Activated T-cell treated with anti-CD3 and anti-CD28 coated beads, Interleukin-2, amount 50 U/mL, for 4 hours (primary cell): ENCODE data around the gene SNRPD3. TPM values are rescaled to one million over a fixed set of nuclear protein-coding genes. Genes with fewer than 3 reads are reported as not detected.

Experiments used
- ATAC-seq, 2 donors: fragments of 200-7000 bp; cut with Tn5 transposase; one replicate each; pipeline ENCODE4 v1.10.0; 2021
- DNase-seq: peaks from one replicate; pipeline ENCODE4 v3.0.0-alpha.2; 2020
- H3K27me3 Mint-ChIP-seq: one replicate; pipeline ENCODE4 v1.8.0; 2021; ENCODE audit warnings: low read depth, mixed read lengths
- H3K36me3 Mint-ChIP-seq: one replicate; pipeline ENCODE4 v1.8.0; 2022; ENCODE audit warnings: mixed read lengths; ENCODE audit not compliant: insufficient read depth
- H3K4me1 Mint-ChIP-seq: one replicate; pipeline ENCODE4 v1.8.0; 2021; ENCODE audit warnings: low read depth, mixed read lengths
- H3K4me3 Mint-ChIP-seq: one replicate; pipeline ENCODE4 v1.8.0; 2021; ENCODE audit warnings: mild to moderate bottlenecking, moderate library complexity, mixed read lengths
- H3K9me3 Mint-ChIP-seq: one replicate; pipeline ENCODE4 v1.8.0; 2021; ENCODE audit warnings: mixed read lengths
- total RNA-seq, 3 donors: library from RNA; stranded (reverse); gene quantifications; one replicate each; pipeline ENCODE4 v1.2.1, GENCODE V29; 2021

Gene SNRPD3
- total RNA-seq = 100 to 1,000 TPM; 182 to 212 (median 210) TPM

DNA sequence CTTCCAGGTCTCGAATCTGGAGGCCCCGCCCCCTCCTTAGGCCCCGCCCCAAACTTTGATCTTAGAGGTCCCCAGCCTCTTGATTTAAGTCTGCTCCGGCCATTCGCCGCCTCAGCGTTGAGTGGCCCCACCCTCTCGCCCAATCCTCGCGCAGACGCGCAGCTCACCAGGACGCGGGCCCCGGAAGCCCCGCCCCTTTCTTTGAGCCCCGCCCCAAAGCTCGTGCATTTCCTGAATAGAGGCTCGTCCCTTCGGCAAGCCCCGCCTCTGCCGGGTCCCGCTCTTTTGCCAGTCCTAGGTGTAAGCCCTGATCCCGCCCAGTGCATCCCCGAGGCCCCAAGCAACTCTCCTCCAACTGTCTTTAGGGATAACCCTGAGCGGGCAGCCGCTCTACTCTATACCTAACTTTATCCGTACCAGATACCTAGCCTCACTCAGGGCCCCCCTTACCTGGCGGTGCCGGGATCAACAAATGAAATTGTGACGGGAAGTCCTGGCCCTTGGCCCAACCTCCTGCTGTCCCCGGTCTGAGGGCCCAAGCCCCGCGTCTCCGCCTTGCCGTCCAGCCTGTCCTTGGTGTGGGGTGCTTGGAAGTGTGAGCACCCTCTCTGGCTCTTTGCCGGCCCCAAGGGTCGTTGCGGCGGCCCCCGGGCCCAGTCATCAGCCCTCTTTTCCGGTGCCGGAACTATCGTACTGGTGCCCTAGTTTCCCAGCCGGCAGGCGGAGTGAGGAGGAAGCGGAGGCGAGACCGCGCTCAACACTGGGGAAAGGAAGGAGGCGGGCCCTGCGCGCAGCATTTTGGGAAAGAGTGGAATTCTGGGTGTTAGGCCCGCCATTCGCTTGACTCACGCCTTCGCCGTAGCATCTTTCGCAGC is at the start of gene SNRPD3:
SNRPD3 (plus strand) TSS at position 835 of the 875 bp plus-strand sequence. CDS start 1,676 bp downstream, outside the sequence.
- ATAC-seq (peak; percentile 81 to 85), DNase-seq (peak; percentile 100)
- peak within 1 kb of the TSS; percentile 97 for H3K4me3 Mint-ChIP-seq
- no peaks in the 10 kb centered on the region for H3K9me3 Mint-ChIP-seq
- H3K4me1 Mint-ChIP-seq = peaks cover 62% of the 10 kb centered on the region
- H3K36me3 Mint-ChIP-seq = peaks cover 22% of the 10 kb centered on the region
- no peaks in the 10 kb centered on the region for H3K27me3 Mint-ChIP-seq

DNA sequence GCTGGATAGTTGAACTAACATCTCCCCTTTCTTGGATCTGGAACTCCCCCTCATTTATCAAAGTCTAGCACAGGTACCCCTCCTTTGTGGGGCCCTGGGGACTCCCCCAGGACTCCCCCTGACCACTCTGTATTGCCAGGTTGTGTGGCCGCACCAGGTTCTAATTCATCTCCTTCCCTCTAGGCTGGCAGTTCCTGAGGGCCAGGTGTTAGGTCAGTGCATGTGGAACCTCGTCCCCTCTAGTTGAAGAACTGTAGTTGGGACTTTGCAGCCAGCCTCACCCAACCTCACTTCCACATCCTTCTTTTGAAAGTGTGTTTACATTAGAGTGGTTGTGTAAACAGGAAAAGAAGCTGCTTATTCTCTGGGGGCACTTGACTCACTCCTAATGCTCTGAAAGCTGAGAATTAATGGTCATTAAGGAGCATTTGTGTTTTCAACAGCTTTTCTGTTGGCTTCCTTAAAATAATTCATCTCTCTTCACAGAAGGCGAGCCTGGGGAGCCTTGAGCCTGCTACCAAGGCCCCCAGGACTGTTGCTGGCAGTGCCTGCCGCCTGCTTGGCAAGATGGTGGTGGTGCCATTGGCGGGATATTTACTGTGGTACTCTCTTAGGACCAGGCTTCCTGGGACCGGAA is 48.9 kb upstream of the SNRPD3 start:
- Mint-ChIP-seq H3K36me3 (no peaks in the 10 kb centered on the region), H3K27me3 (no peaks in the 10 kb centered on the region), H3K4me3 (no peak overlapping the region), H3K4me1 (peaks cover 18% of the 10 kb centered on the region), H3K9me3 (no peaks in the 10 kb centered on the region)
- ATAC-seq (no peak), DNase-seq (no peak)

DNA sequence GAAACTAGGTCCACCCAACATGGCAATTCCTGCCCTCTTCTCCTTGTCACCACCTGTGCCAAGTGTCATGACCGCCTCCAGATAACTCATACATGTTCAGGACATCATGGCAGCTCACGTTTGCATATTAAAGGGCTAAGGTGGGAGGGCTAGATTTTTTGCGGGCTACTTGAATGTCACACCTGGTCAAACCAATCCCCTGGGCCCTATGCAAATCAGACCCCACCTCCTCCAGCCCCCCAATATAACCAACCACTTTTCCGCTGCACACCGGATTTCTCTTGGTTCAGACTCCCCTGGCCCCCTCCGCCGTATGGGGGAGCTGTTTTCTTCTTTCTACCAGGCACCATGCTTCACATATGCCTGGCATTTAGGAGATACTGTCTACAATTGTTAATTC is 48.1 kb upstream of the SNRPD3 start:
- Mint-ChIP-seq H3K4me1 (peaks cover 21% of the 10 kb centered on the region), H3K27me3 (no peaks in the 10 kb centered on the region), H3K36me3 (no peaks in the 10 kb centered on the region), H3K4me3 (no peak overlapping the region), H3K9me3 (no peaks in the 10 kb centered on the region)
- DNase-seq = no peak
- no peak for ATAC-seq

DNA sequence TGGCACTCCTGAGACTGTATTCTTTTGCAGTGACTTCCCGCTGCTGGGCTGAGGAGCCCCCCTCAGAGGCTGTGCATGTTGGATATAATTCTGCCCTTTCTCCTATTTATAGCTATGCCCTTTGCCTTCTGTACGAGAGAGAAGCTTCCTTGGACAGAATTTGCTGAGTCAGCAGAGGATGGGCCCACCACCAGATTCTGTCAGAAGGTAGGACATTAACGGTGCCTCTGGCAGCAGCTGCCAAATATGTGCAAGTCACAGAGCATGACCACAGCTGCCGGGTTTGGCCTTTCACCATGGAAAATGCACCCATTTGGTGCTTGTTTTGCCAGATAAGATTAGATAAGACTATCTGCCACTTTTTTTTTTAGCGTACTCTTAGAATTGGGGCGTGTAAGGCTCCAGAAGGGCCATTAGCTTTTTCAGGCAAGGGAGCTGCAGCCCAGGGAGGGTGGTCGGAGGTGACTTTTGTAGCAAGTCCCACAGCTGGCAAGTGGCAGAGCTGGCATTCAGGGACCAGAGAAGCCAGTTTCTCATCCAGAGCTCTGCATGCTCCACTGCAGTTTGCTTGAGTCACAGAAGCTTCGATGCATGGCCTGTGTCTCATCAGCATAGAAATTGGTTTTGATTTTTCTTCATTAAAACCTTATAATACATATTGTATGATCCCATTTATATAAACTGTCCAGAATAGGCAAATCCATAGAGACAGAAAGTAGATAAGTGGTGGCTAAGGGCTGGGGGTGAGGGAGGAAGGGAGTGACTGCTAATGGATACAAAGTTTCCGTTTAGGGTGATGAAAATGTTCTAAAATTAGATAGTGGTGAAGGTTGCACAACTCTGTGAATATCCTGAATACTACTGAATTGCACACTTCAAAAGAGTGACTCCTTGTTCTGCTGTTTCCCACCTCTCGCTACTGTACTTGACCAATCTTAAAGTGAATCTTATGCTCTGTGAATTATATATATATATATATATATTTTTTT is 44.9 kb upstream of the SNRPD3 start:
- ATAC-seq = no peak
- no peaks in the 10 kb centered on the region for H3K27me3 Mint-ChIP-seq
- no peak overlapping the region for H3K4me3 Mint-ChIP-seq

DNA sequence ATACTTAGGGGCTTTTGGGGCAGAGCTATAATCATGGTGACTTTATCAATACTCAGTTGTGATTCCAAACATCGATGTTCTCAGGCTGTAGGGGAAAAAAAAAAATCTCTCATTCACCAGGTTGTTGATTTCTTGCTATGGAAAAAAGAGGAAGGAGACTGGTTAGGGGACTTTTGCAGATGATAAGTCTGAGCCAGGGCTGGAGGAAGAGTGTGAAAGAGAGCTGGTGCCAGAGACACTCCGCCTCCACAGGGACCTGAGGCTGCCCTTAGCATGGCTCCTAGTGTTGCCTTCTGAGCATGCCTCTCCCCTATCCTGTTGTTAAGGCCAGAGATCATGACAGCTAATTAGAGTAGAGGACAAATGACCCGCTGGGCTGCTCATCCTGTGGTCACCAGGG is 43.8 kb upstream of the SNRPD3 start:
- H3K9me3 Mint-ChIP-seq = no peaks in the 10 kb centered on the region
- peaks cover 12% of the 10 kb centered on the region for H3K4me1 Mint-ChIP-seq
- H3K36me3 Mint-ChIP-seq = no peaks in the 10 kb centered on the region
- no peak for DNase-seq
- no peak overlapping the region for H3K4me3 Mint-ChIP-seq
- ATAC-seq = no peak
- no peaks in the 10 kb centered on the region for H3K27me3 Mint-ChIP-seq

More for the DNA sequence above, 44.9 kb upstream of the SNRPD3 start:
- H3K36me3 Mint-ChIP-seq = no peaks in the 10 kb centered on the region
- H3K9me3 Mint-ChIP-seq = no peaks in the 10 kb centered on the region
- H3K4me1 Mint-ChIP-seq = peaks cover 12% of the 10 kb centered on the region
- DNase-seq = no peak

DNA sequence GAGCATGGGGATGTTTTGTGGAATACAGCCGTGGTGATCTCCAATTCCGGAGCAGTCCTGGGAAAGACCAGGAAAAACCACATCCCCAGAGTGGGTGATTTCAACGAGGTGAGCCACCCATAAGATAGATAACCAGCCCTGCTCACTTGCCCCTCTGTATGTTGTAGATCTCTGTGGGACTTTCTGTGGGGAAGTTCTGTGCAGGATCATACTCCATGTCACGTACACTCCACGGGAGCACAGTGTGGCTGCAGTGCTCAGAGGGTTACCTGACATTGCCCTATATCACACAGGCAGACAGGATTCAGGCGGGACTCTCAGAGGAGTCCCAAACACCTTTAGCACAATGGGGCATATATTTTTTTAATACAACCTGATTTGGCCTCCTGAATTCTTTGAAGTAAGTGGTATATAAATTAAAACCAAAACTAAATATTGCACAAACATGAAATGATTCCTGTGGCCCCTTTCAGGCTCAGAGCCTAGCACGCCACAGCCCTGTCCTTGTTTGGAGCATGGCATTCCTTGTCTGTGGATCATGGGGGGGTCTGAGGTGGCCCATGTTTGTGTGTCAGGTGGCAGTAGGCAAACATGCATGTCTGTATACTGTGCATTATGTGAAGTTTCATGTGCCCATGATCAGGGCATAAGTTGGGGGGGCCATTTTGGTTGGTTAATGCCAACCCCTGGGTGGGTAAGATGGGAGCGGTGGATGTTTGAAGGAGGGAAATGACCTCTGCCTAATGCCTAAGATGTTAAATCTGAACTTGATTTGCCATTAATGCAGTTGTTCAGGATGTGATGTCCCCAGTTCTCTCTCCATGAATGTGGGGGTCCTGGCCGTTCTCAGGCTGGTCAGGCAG is 42.2 kb upstream of the SNRPD3 start:
- H3K4me1 Mint-ChIP-seq = peaks cover 12% of the 10 kb centered on the region
- H3K4me3 Mint-ChIP-seq = no peak overlapping the region
- no peaks in the 10 kb centered on the region for H3K9me3 Mint-ChIP-seq
- ATAC-seq = no peak
- no peaks in the 10 kb centered on the region for H3K27me3 Mint-ChIP-seq
- no peak for DNase-seq
- no peaks in the 10 kb centered on the region for H3K36me3 Mint-ChIP-seq

DNA sequence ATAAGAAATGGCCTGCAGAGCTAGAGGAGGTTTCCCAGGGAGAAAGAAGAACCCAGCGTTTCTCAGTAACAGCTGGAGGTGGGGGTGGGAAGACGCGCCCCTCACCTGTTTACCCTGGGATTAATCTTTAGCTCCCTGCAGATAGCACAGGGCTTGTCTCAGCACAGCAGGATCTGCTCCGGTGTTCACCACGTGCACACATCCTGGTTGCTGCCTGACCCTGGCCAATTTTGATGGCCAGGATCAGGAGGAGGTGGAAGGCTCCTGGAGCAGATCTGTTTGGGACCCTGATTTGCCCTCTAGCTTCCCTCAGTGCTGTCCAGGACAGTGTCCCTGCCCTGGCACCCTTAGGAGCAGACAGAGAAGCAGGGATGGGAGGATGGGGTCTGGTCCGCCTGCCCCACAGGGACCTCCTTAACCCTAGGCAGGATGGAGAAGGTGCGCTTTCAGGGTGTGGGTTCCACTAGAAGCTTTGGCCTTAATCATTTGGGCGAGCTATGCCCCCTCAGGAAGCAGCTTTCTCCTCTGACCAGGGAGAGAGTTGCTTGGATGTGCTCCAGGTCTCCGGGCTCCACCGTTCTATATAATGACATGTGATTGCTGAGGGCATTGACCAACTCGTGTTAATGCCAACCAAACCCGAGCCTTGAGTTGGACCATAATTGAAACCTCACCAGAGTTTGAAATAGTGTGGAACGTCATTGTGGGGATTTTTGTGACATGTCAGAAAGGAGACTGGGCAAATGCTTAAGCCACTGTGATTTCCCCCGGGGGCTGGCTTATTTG is 41.4 kb upstream of the SNRPD3 start:
- H3K9me3 Mint-ChIP-seq = no peaks in the 10 kb centered on the region
- no peak for DNase-seq
- no peak for ATAC-seq
- H3K36me3 Mint-ChIP-seq = no peaks in the 10 kb centered on the region
- H3K27me3 Mint-ChIP-seq = no peaks in the 10 kb centered on the region
- H3K4me3 Mint-ChIP-seq = no peak overlapping the region
- peaks cover 12% of the 10 kb centered on the region for H3K4me1 Mint-ChIP-seq

DNA sequence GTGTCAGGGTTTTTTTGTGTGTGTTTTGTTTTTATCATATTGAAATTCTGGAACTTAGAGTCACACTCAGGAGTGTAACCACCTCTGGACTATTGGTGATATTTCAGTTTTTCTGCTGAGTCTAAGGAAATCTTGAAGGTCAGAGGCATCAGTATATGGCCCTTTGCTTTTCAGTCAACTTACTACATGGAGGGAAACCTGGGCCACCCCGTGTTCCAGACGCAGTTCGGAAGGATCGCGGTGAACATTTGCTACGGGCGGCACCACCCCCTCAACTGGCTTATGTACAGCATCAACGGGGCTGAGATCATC is 40.8 kb upstream of the SNRPD3 start:
- no peaks in the 10 kb centered on the region for H3K9me3 Mint-ChIP-seq
- H3K4me1 Mint-ChIP-seq = peaks cover 12% of the 10 kb centered on the region
- ATAC-seq (no peak), DNase-seq (no peak)
- H3K27me3 Mint-ChIP-seq = no peaks in the 10 kb centered on the region
- H3K4me3 Mint-ChIP-seq = no peak overlapping the region
- H3K36me3 Mint-ChIP-seq = no peaks in the 10 kb centered on the region

DNA sequence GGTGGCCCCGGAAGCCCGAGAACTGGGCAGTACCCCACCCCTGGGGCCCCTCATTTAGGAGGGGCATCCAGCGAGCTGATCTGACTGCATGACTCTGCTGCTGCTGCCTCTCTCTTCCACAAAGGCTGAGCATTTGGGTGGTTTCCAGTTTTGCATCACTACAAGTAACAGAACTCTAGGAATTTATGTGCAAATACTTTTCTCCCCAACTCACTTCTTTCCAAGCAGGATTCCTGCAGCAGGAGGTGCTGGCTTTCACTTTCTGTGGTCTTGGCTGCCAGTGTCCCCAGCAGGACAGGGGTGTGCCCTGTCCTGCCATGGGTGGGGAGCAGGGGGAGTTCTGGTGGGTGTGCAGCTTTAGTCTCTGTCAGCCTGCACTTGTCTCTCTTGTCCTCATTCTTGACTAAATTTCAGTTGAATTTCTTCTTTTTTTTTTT is 39.5 kb upstream of the SNRPD3 start:
- Mint-ChIP-seq H3K27me3 (no peaks in the 10 kb centered on the region), H3K9me3 (no peaks in the 10 kb centered on the region), H3K36me3 (no peaks in the 10 kb centered on the region), H3K4me3 (no peak overlapping the region), H3K4me1 (peaks cover 5% of the 10 kb centered on the region)
- ATAC-seq (no peak), DNase-seq (no peak)

DNA sequence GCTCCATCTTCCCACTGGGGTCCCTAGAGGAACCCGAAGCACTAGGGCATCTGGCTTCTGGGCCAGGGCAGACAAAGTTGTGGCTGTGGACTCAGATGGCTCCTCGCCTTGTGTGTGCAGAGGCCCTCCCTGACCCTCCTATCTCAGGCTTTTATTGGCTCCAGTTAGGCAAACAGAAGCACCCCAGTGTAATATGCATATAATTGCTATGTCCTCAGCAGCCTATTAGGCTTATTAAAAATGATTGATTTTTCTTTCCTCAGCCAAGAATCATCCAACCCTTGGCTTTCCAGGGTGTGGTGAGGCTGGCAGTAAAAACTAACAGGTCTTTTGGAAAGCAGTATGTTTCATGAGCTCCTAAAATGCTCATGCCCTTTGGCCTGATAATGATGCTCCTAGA is 38.4 kb upstream of the SNRPD3 start:
- no peaks in the 10 kb centered on the region for H3K27me3 Mint-ChIP-seq
- no peaks in the 10 kb centered on the region for H3K9me3 Mint-ChIP-seq
- H3K4me1 Mint-ChIP-seq = peaks cover 2% of the 10 kb centered on the region
- no peak for ATAC-seq
- no peak overlapping the region for H3K4me3 Mint-ChIP-seq
- H3K36me3 Mint-ChIP-seq = no peaks in the 10 kb centered on the region
- DNase-seq = no peak

DNA sequence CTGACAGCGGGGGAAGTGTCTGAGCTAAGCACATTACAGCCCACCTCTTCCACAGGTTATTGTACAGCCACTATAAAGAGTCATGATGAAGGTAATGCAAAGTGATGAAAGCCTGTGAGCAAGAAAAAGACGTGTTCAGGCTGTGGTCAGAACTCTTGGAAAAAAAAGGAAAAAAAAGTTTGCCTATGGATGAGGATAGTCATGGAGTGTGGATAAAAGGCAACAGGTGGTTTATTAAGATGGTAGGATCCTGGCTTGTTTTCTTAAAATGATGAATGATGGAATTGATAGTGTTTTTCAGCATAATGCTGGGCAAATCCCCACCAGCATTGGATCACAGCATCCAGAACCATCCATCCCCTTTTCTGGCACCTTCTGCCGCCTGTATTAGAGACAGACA is 37.6 kb upstream of the SNRPD3 start:
- no peak for ATAC-seq
- no peak for DNase-seq
- Mint-ChIP-seq H3K27me3 (no peaks in the 10 kb centered on the region), H3K36me3 (no peaks in the 10 kb centered on the region), H3K4me1 (peaks cover 2% of the 10 kb centered on the region), H3K4me3 (no peak overlapping the region), H3K9me3 (no peaks in the 10 kb centered on the region)

DNA sequence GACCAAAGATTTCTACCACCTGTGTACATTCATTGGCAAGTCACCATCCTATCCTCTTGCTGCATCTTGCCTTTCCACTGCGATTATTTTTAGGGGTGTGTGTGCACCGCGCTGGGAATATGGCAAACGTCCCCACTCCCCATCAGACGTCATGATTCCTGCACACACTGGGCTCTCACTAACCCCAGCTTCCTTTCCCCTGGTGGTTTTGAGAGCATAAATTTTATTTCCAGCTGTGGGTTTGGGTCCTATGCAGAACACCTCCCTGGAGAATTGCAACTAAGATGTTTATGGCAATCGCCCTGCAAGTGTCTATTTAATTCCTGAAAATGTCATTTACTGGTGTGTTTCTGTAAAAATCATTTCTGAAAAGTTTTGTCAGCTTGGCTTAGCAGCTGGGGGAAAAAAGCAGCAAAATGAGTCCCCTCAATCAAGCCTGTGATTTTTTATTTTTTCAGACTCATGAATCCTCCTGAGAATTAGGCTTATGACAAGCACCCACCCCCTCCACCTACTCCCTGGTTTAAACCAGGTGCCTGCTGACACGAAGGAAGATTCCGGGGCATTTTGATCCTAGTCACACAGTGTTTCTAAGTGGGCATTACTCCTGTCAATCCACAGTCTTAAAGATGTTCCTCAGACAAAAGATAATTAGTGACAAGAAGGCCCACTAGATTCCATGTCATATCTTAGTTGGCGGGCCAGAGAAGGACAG is 36.9 kb upstream of the SNRPD3 start:
- no peak overlapping the region for H3K4me3 Mint-ChIP-seq
- no peaks in the 10 kb centered on the region for H3K27me3 Mint-ChIP-seq
- no peaks in the 10 kb centered on the region for H3K9me3 Mint-ChIP-seq
- ATAC-seq (no peak), DNase-seq (no peak)
- H3K36me3 Mint-ChIP-seq = no peaks in the 10 kb centered on the region
- H3K4me1 Mint-ChIP-seq = peaks cover 2% of the 10 kb centered on the region
